ENCODE results near the gene AOPEP.

The AOPEP gene

DNA sequence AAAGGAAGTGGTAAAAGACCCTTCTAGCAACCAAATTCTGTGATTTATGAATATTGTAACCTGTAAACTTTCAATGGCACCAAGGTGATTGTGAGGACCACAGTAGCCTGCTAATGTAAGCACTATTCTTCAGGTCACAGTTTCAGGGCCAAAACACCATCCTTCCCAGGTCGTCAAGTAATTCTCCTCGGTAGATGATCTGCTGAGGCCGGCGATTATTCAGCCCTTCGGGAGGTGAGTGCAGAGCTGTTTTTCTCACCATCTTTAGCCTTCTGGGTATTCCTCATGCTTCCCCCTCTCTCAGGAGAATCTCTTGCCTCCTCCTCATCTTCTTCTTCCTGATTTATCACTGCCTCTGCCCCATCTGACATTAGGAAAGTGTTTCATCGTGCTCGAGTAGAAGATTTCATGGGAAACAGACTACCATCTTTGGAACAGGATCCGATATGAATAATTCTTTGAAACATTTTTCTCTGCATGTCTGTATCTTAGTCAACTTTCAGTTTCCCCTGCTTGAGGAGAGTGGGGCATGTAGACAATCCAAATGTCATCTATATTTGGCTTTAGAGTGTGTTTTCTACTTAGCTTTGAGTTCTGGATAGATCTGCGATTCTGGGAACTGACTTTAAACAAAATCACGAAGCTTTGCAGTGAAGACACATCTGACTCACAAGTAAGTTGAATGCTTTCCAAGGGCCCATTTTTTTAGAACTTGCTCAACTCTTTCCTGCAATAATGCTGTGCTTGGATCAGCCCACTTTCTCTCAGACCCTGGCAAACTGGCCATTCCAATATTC, 173.9 kb downstream of the AOPEP start:
- Histone ChIP-seq H3K4me1 (ENCODE audit: insufficient read depth, low read length, severe bottlenecking) (peaks cover 8% of the 10 kb centered on the region), H3K9me3 (ENCODE audit: low read length) (no peaks in the 10 kb centered on the region), H2AFZ (ENCODE audit: low read length) (no peak overlapping the region), H3K27me3 (ENCODE audit: insufficient read depth, low read length) (no peaks in the 10 kb centered on the region), H3K9ac (ENCODE audit: low read length) (no peak overlapping the region), H3K79me2 (ENCODE audit: insufficient read depth, low read length) (no peaks in the 10 kb centered on the region), H3K4me3 (ENCODE audit: low read depth, low read length, poor library complexity, severe bottlenecking) (no peak overlapping the region), H3K36me3 (ENCODE audit: insufficient read depth, low read length) (no peaks in the 10 kb centered on the region), H3K9me2 (ENCODE audit: low read depth, low read length) (no peaks in the 10 kb centered on the region), H3K27ac (ENCODE audit: low read depth, low read length, poor library complexity, severe bottlenecking) (no peak overlapping the region), H3K4me2 (ENCODE audit: low read length) (no peak overlapping the region), H3F3A (ENCODE audit: insufficient read depth, low read length) (no peaks in the 10 kb centered on the region), H4K20me1 (ENCODE audit: insufficient read depth, low read length) (no peaks in the 10 kb centered on the region)
- TF ChIP-seq, protein P1, sequence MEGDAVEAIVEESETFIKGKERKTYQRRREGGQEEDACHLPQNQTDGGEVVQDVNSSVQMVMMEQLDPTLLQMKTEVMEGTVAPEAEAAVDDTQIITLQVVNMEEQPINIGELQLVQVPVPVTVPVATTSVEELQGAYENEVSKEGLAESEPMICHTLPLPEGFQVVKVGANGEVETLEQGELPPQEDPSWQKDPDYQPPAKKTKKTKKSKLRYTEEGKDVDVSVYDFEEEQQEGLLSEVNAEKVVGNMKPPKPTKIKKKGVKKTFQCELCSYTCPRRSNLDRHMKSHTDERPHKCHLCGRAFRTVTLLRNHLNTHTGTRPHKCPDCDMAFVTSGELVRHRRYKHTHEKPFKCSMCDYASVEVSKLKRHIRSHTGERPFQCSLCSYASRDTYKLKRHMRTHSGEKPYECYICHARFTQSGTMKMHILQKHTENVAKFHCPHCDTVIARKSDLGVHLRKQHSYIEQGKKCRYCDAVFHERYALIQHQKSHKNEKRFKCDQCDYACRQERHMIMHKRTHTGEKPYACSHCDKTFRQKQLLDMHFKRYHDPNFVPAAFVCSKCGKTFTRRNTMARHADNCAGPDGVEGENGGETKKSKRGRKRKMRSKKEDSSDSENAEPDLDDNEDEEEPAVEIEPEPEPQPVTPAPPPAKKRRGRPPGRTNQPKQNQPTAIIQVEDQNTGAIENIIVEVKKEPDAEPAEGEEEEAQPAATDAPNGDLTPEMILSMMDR (IDR thresholded peaks at IDR 0.05; ENCODE audit: low read length): no peak
- TF ChIP-seq EZH2 (IDR thresholded peaks at IDR 0.05; ENCODE audit: borderline replicate concordance, low read length): no peak

DNA sequence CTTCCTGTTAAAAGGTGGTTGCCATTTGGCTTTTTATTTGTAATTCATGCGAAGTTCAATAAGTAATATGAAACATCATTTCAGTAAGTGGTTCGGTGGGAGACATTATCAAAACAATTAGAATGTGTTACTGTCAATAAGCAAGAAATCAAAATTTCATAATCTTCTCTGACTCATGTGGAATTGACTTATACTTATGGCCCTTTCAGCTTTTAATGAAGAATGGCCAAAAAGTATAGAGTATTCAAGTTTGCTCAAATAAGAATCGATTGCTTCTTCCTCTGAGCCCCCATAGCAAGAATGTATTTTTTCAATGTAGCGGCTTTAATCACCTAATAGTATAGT, 174.5 kb downstream of the AOPEP start:
- H2AFZ ChIP-seq (ENCODE audit: low read length): no peak overlapping the region
- H3K9me3 ChIP-seq (ENCODE audit: low read length): no peaks in the 10 kb centered on the region
- no peaks in the 10 kb centered on the region for H3K9me2 ChIP-seq (ENCODE audit: low read depth, low read length)
- no peaks in the 10 kb centered on the region for H3F3A ChIP-seq (ENCODE audit: insufficient read depth, low read length)
- TF ChIP-seq, protein P1 (IDR thresholded peaks at IDR 0.05; ENCODE audit: low read length): no peak
- TF ChIP-seq EZH2 (IDR thresholded peaks at IDR 0.05; ENCODE audit: borderline replicate concordance, low read length): no peak
- no peak overlapping the region for H3K27ac ChIP-seq (ENCODE audit: low read depth, low read length, poor library complexity, severe bottlenecking)
- no peaks in the 10 kb centered on the region for H3K36me3 ChIP-seq (ENCODE audit: insufficient read depth, low read length)
- no peaks in the 10 kb centered on the region for H3K27me3 ChIP-seq (ENCODE audit: insufficient read depth, low read length)
- no peak overlapping the region for H3K4me3 ChIP-seq (ENCODE audit: low read depth, low read length, poor library complexity, severe bottlenecking)
- H3K4me2 ChIP-seq (ENCODE audit: low read length): no peak overlapping the region
- no peaks in the 10 kb centered on the region for H4K20me1 ChIP-seq (ENCODE audit: insufficient read depth, low read length)
- H3K79me2 ChIP-seq (ENCODE audit: insufficient read depth, low read length): no peaks in the 10 kb centered on the region
- H3K4me1 ChIP-seq (ENCODE audit: insufficient read depth, low read length, severe bottlenecking): peaks cover 8% of the 10 kb centered on the region
- H3K9ac ChIP-seq (ENCODE audit: low read length): no peak overlapping the region

DNA sequence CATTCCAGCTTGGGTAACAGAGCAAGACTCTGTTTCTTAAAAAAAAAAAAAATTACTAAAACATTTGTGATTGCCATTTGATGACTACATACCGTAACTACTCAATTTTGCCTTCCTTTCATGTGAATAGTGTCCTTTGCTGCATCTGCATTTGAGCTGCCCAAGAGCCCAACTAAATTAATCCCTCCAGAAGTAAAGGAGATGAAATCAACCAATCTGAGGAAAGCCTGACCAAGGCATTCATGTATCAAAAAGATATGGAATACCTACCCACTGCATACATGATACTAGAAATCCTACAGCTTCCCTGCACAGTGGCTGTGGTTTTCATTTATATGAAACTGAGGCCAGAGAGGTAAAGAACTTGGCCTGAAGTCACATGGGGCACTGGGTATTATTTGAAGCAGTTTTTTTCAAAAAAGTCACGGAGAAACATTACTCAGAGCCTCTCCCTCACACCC, 177.5 kb downstream of the AOPEP start:
- Histone ChIP-seq H3K9me3 (ENCODE audit: low read length) (no peaks in the 10 kb centered on the region), H3K27ac (ENCODE audit: low read depth, low read length, poor library complexity, severe bottlenecking) (no peak overlapping the region), H2AFZ (ENCODE audit: low read length) (no peak overlapping the region), H3K4me1 (ENCODE audit: insufficient read depth, low read length, severe bottlenecking) (peaks cover 16% of the 10 kb centered on the region), H3K27me3 (ENCODE audit: insufficient read depth, low read length) (no peaks in the 10 kb centered on the region), H3K9me2 (ENCODE audit: low read depth, low read length) (no peaks in the 10 kb centered on the region), H3F3A (ENCODE audit: insufficient read depth, low read length) (no peaks in the 10 kb centered on the region), H3K36me3 (ENCODE audit: insufficient read depth, low read length) (no peaks in the 10 kb centered on the region), H3K4me3 (ENCODE audit: low read depth, low read length, poor library complexity, severe bottlenecking) (no peak overlapping the region), H4K20me1 (ENCODE audit: insufficient read depth, low read length) (no peaks in the 10 kb centered on the region), H3K9ac (ENCODE audit: low read length) (no peak overlapping the region), H3K79me2 (ENCODE audit: insufficient read depth, low read length) (no peaks in the 10 kb centered on the region), H3K4me2 (ENCODE audit: low read length) (no peak overlapping the region)
- TF ChIP-seq, protein P1 (IDR thresholded peaks at IDR 0.05; ENCODE audit: low read length): no peak

Data from OCI-LY1 (cell line).